Measurements from ENCODE around the gene TRIM43. TPM values are rescaled to one million over a fixed set of nuclear protein-coding genes. Genes with fewer than 3 reads are reported as not detected.
"Not testable (repeated sequence)": the region's sequence is repeated elsewhere in the genome, so short reads cannot be mapped to it uniquely, and the experiment has no call there.

The TRIM43 gene
- total RNA-seq, 6 experiments from 2014 or later: not detected

- not testable (repeated sequence) for H3K9me3 Mint-ChIP-seq
Observed at GRCh38 chr2:95622728-95623127, 30.9 kb downstream of the TRIM43 start.

GRCh38 chr2:95630987-95631386 lies 39.2 kb downstream of the TRIM43 start:
- H3K27ac Mint-ChIP-seq; H3K27me3 Mint-ChIP-seq (ENCODE audit: insufficient read depth); H3K4me3 Mint-ChIP-seq; H3K4me1 Mint-ChIP-seq (ENCODE audit: low read depth); H3K9me3 Mint-ChIP-seq; DNase-seq; H3K36me3 Mint-ChIP-seq (ENCODE audit: low read depth): not testable (repeated sequence)

More at GRCh38 chr2:95622728-95623127, 30.9 kb downstream of the TRIM43 start:
- H3K27ac Mint-ChIP-seq; H3K4me1 Mint-ChIP-seq (ENCODE audit: low read depth); H3K4me3 Mint-ChIP-seq; DNase-seq; H3K27me3 Mint-ChIP-seq (ENCODE audit: insufficient read depth); H3K36me3 Mint-ChIP-seq (ENCODE audit: low read depth): not testable (repeated sequence)

GRCh38 chr2:95633626-95634259 lies 41.9 kb downstream of the TRIM43 start:
- not testable (repeated sequence) for H3K36me3 Mint-ChIP-seq (ENCODE audit: low read depth); H3K9me3 Mint-ChIP-seq; H3K4me1 Mint-ChIP-seq (ENCODE audit: low read depth)

GRCh38 chr2:95640515-95641288 lies 48.9 kb downstream of the TRIM43 start:
- not testable (repeated sequence) for H3K9me3 Mint-ChIP-seq; H3K27me3 Mint-ChIP-seq (ENCODE audit: insufficient read depth); H3K4me1 Mint-ChIP-seq (ENCODE audit: low read depth); H3K36me3 Mint-ChIP-seq (ENCODE audit: low read depth)
- peak; percentile 5 for DNase-seq
- H3K4me3 Mint-ChIP-seq: peak overlapping the region; percentile 53; the same call in 1 of the 2 replicates
- peak overlapping the region; percentile 84 for H3K27ac Mint-ChIP-seq

More at GRCh38 chr2:95633626-95634259, 41.9 kb downstream of the TRIM43 start:
- DNase-seq; H3K4me3 Mint-ChIP-seq; H3K27ac Mint-ChIP-seq; H3K27me3 Mint-ChIP-seq (ENCODE audit: insufficient read depth): not testable (repeated sequence)

- not testable (repeated sequence) for H3K27me3 Mint-ChIP-seq (ENCODE audit: insufficient read depth); H3K4me3 Mint-ChIP-seq; H3K4me1 Mint-ChIP-seq (ENCODE audit: low read depth); H3K9me3 Mint-ChIP-seq; H3K36me3 Mint-ChIP-seq (ENCODE audit: low read depth); DNase-seq; H3K27ac Mint-ChIP-seq
Observed at GRCh38 chr2:95641289-95641575, 49.4 kb downstream of the TRIM43 start.

- not testable (repeated sequence) for H3K36me3 Mint-ChIP-seq (ENCODE audit: low read depth)
Observed at GRCh38 chr2:95641787-95642186, 50.0 kb downstream of the TRIM43 start.

GRCh38 chr2:95642360-95642759 lies 50.6 kb downstream of the TRIM43 start:
- not testable (repeated sequence) for H3K9me3 Mint-ChIP-seq; H3K4me3 Mint-ChIP-seq; H3K4me1 Mint-ChIP-seq (ENCODE audit: low read depth); H3K36me3 Mint-ChIP-seq (ENCODE audit: low read depth); H3K27me3 Mint-ChIP-seq (ENCODE audit: insufficient read depth)
- DNase-seq: peak; percentile 5
- peak overlapping the region; percentile 40; the same call in 1 of the 2 replicates for H3K27ac Mint-ChIP-seq

More at GRCh38 chr2:95641787-95642186, 50.0 kb downstream of the TRIM43 start:
- not testable (repeated sequence) for H3K4me1 Mint-ChIP-seq (ENCODE audit: low read depth); H3K9me3 Mint-ChIP-seq; H3K27me3 Mint-ChIP-seq (ENCODE audit: insufficient read depth); H3K4me3 Mint-ChIP-seq
- H3K27ac Mint-ChIP-seq: peak overlapping the region; percentile 80
- DNase-seq: peak; percentile 96

- not testable (repeated sequence) for H3K27me3 Mint-ChIP-seq (ENCODE audit: insufficient read depth); H3K9me3 Mint-ChIP-seq; H3K4me1 Mint-ChIP-seq (ENCODE audit: low read depth); DNase-seq; H3K36me3 Mint-ChIP-seq (ENCODE audit: low read depth); H3K27ac Mint-ChIP-seq; H3K4me3 Mint-ChIP-seq
Observed at GRCh38 chr2:95642951-95643350, 51.1 kb downstream of the TRIM43 start.

GRCh38 chr2:95645312-95645711 lies 53.5 kb downstream of the TRIM43 start:
- H3K27ac Mint-ChIP-seq; H3K27me3 Mint-ChIP-seq (ENCODE audit: insufficient read depth); DNase-seq; H3K36me3 Mint-ChIP-seq (ENCODE audit: low read depth); H3K4me3 Mint-ChIP-seq; H3K9me3 Mint-ChIP-seq; H3K4me1 Mint-ChIP-seq (ENCODE audit: low read depth): not testable (repeated sequence)

GRCh38 chr2:95646274-95646994 lies 54.6 kb downstream of the TRIM43 start:
- not testable (repeated sequence) for H3K27me3 Mint-ChIP-seq (ENCODE audit: insufficient read depth); DNase-seq; H3K9me3 Mint-ChIP-seq; H3K27ac Mint-ChIP-seq; H3K36me3 Mint-ChIP-seq (ENCODE audit: low read depth); H3K4me3 Mint-ChIP-seq; H3K4me1 Mint-ChIP-seq (ENCODE audit: low read depth)

GRCh38 chr2:95648894-95649544 lies 57.2 kb downstream of the TRIM43 start:
- H3K4me1 Mint-ChIP-seq (ENCODE audit: low read depth); H3K36me3 Mint-ChIP-seq (ENCODE audit: low read depth); H3K4me3 Mint-ChIP-seq; H3K27me3 Mint-ChIP-seq (ENCODE audit: insufficient read depth); H3K9me3 Mint-ChIP-seq; H3K27ac Mint-ChIP-seq; DNase-seq: not testable (repeated sequence)
